Suprapubic skin (tissue), 4 donors: ENCODE measurements around the gene PATL1. TPM values are rescaled to one million over a fixed set of nuclear protein-coding genes. Genes with fewer than 3 reads are reported as not detected.

Source experiments
- DNase-seq, 2 donors: peaks; one replicate each; pipeline ENCODE4 v3.0.0-alpha.2; 2019; ENCODE audit warnings: low spot score in 2 of 2
- H3K27ac ChIP-seq: fragments of 200-600 bp; sonication (generic); one replicate; pipeline ENCODE4 v1.5.1; 2019
- H3K27me3 ChIP-seq: fragments of 200-600 bp; sonication (generic); one replicate; pipeline ENCODE4 v1.5.1; 2019
- H3K36me3 ChIP-seq: fragments of 200-600 bp; sonication (generic); one replicate; pipeline ENCODE4 v1.5.1; 2019
- H3K4me1 ChIP-seq: fragments of 200-600 bp; sonication (generic); one replicate; pipeline ENCODE4 v1.5.1; 2019
- H3K4me3 ChIP-seq: fragments of 200-600 bp; sonication (generic); one replicate; pipeline ENCODE4 v1.5.1; 2019; ENCODE audit warnings: mild to moderate bottlenecking
- H3K9me3 ChIP-seq: fragments of 200-600 bp; sonication (generic); one replicate; pipeline ENCODE4 v1.5.1; 2019
- CTCF ChIP-seq, 2 donors: fragments of 200-600 bp in 1 of 2; fragments of 450-650 bp in 1 of 2; sonication (generic) in 1 of 2; IDR thresholded peaks; one replicate each; pipeline ENCODE4 v1.5.1; 2016 to 2019; ENCODE audit warnings: antibody characterized with exemption in 2 of 2, mild to moderate bottlenecking in 1 of 2, moderate library complexity in 1 of 2
- EP300 ChIP-seq: sonication (generic); formaldehyde crosslinking; IDR thresholded peaks from one replicate; pipeline ENCODE4 v1.6.1; 2017; ENCODE audit warnings: antibody characterized with exemption
- POLR2A ChIP-seq, 2 donors: fragments of 450-650 bp; IDR thresholded peaks; one replicate each; pipeline ENCODE4 v1.6.1; 2017; ENCODE audit warnings: antibody characterized with exemption in 2 of 2, mild to moderate bottlenecking in 2 of 2, moderate library complexity in 2 of 2
- POLR2AphosphoS5 ChIP-seq, 3 donors: sonication (generic); formaldehyde crosslinking; IDR thresholded peaks; one replicate each; pipeline ENCODE4 v1.6.1; 2017; ENCODE audit warnings: antibody characterized with exemption in 3 of 3
- WGBS: methylation state at CpG from one replicate; pipeline ENCODE4 v1.1.5; 2018; 5-methylcytosine and 5-hydroxymethylcytosine counted together
- total RNA-seq, 4 donors: library from RNA; depleted of rRNA; stranded (reverse); fragments of >200 nt; gene quantifications; one replicate each; pipeline ENCODE4 v1.1.0, GENCODE V29; 2016

PATL1 gene
- total RNA-seq, result 10 to 100 TPM; 14.3 to 23.2 (median 19.2) TPM

- peak; percentile 99 to 100 for DNase-seq
- no peaks in the 10 kb centered on the region for H3K27me3 ChIP-seq
- under 1% methylated on average over 40 of the region's 68 CpGs for WGBS
- H3K36me3 ChIP-seq, result peaks cover 16% of the 10 kb centered on the region
- peak within 1 kb of the TSS; percentile 98 for H3K4me3 ChIP-seq
- H3K4me1 ChIP-seq, result peaks cover 32% of the 10 kb centered on the region
- H3K27ac ChIP-seq, result peak within 1 kb of the TSS; percentile 99
- TF ChIP-seq EP300 (no peak), POLR2AphosphoS5 (IDR thresholded peaks at IDR 0.05) (peak in 2 of 3 donors; percentile 73 to 74), CTCF (IDR thresholded peaks at IDR 0.05) (no peak), POLR2A (IDR thresholded peaks at IDR 0.05) (peak in 1 of 2 donors; percentile 82)
- no peaks in the 10 kb centered on the region for H3K9me3 ChIP-seq
Observed at GRCh38 chr11:59668950-59669610, at the start of gene PATL1. TSS of gene PATL1 (minus strand) at chr11:59669037. CDS start at chr11:59668895, 142 bp downstream.

- H3K4me1 ChIP-seq, result no peaks in the 10 kb centered on the region
- H3K36me3 ChIP-seq, result no peaks in the 10 kb centered on the region
- H3K4me3 ChIP-seq, result no peak overlapping the region
- H3K9me3 ChIP-seq, result no peaks in the 10 kb centered on the region
- 49% methylated on average over 3 of the region's 3 CpGs for WGBS
- TF ChIP-seq EP300 (no peak), POLR2AphosphoS5 (IDR thresholded peaks at IDR 0.05) (no peak), CTCF (IDR thresholded peaks at IDR 0.05) (no peak), POLR2A (IDR thresholded peaks at IDR 0.05) (no peak)
- no peaks in the 10 kb centered on the region for H3K27me3 ChIP-seq
- DNase-seq, result no peak
- no peak overlapping the region for H3K27ac ChIP-seq
Observed at GRCh38 chr11:59716051-59716450, 47.2 kb upstream of the PATL1 start.

- WGBS, result 85% methylated on average over 2 of the region's 2 CpGs
- TF ChIP-seq CTCF (IDR thresholded peaks at IDR 0.05), result no peak
- TF ChIP-seq EP300, result no peak
Observed at GRCh38 chr11:59713745-59714144, 44.9 kb upstream of the PATL1 start, which contains the start of gene OR10V1. TSS of gene OR10V1 (minus strand) at chr11:59713845. CDS start at chr11:59713845, 0 bp downstream.

GRCh38 chr11:59710136-59710847 is 41.5 kb upstream of the PATL1 start:
- Histone ChIP-seq H3K4me3 (no peak overlapping the region), H3K4me1 (no peaks in the 10 kb centered on the region), H3K36me3 (no peaks in the 10 kb centered on the region), H3K27ac (no peak overlapping the region), H3K9me3 (no peaks in the 10 kb centered on the region), H3K27me3 (no peaks in the 10 kb centered on the region)
- DNase-seq, result no peak
- 74% methylated on average over 3 of the region's 3 CpGs for WGBS
- no peak for TF ChIP-seq EP300
- no peak for TF ChIP-seq POLR2AphosphoS5 (IDR thresholded peaks at IDR 0.05)
- TF ChIP-seq CTCF (IDR thresholded peaks at IDR 0.05), result no peak
- no peak for TF ChIP-seq POLR2A (IDR thresholded peaks at IDR 0.05)

More at GRCh38 chr11:59713745-59714144, 44.9 kb upstream of the PATL1 start, which contains the start of gene OR10V1:
- DNase-seq, result no peak
- H3K4me1 ChIP-seq, result no peaks in the 10 kb centered on the region
- H3K27me3 ChIP-seq, result no peaks in the 10 kb centered on the region
- H3K27ac ChIP-seq, result no peak within 1 kb of the TSS
- no peaks in the 10 kb centered on the region for H3K9me3 ChIP-seq
- no peaks in the 10 kb centered on the region for H3K36me3 ChIP-seq
- H3K4me3 ChIP-seq, result no peak within 1 kb of the TSS

- no peaks in the 10 kb centered on the region for H3K36me3 ChIP-seq
- no peak overlapping the region for H3K4me3 ChIP-seq
- H3K9me3 ChIP-seq, result no peaks in the 10 kb centered on the region
- 76% methylated on average over 1 of the region's 1 CpG for WGBS
- no peaks in the 10 kb centered on the region for H3K4me1 ChIP-seq
- H3K27ac ChIP-seq, result no peak overlapping the region
- TF ChIP-seq EP300 (no peak), CTCF (IDR thresholded peaks at IDR 0.05) (no peak), POLR2AphosphoS5 (IDR thresholded peaks at IDR 0.05) (no peak), POLR2A (IDR thresholded peaks at IDR 0.05) (no peak)
- no peaks in the 10 kb centered on the region for H3K27me3 ChIP-seq
- DNase-seq, result no peak
Observed at GRCh38 chr11:59708537-59708936, 39.7 kb upstream of the PATL1 start.
